Left lobe of liver (tissue), 2 donors: ENCODE data around the gene USP2. TPM values are rescaled to one million over a fixed set of nuclear protein-coding genes. Genes with fewer than 3 reads are reported as not detected.
A peak's percentile ranks its signal among the peaks of the same experiment; 100 is the strongest.

Experiments used
- ATAC-seq: fragments of 200-7000 bp; cut with Tn5 transposase; one replicate; pipeline ENCODE4 v1.9.1; 2020; ENCODE audit warnings: mild to moderate bottlenecking, moderate library complexity
- DNase-seq: peaks from one replicate; pipeline ENCODE4 v3.0.0-alpha.2; 2020; ENCODE audit warnings: low spot score
- total RNA-seq: library from RNA; stranded (reverse); gene quantifications from one replicate; pipeline ENCODE4 v1.2.1, GENCODE V29; 2021
- donor health status: DM: no; HTN: no; CAD: no; lungs with moderate emphysema.
- donor health status: DM: no; HTN: yes; CAD: no.

Gene USP2
- total RNA-seq, 1 donor from 2014 or later = 10.9 TPM

- DNase-seq = no peak
- no peak for ATAC-seq
These were observed 3.4 kb downstream of the USP2 start for GRCh38 chr11:119377961-119378667.

DNA sequence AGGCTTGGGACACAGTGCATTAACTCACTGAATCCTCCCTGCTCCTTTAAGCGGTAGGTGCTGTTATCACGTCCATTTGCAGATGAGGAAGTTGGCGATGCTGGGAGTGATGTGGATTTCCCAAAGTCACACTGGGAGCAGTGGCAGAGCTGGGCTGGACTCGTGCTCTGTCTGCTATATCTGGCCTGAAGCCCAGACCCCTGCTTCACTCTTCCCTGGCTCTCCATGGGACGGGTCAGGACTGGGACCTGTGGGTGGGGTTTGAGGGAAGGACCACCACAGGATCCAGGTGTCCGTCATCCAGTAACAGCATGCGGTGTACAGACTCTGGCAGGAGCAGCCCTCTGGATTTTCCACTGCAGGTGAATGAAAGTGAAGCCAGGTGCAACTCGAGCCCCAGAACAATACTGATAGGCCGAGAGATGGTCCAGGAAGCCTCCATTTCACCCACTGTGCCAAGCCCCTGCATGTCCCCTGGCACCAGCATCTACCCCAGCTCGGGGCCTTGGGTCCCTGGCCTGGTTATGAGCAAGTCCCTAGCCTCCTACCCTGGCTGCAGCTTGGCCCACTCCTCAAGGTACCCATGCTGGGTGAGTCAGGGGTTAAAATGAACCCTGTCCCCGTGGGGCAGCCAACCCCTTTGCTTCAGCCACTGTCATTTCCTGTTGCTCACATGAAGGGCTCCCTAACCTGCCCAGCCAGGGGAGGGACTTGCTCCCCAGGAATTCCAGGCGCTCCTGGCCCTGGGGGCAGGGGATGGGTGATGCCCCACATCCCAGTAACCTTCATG is 4.2 kb downstream of the USP2 start:
- no peak for DNase-seq
- ATAC-seq = no peak

- DNase-seq = peak; percentile 77
These were observed 5.2 kb downstream of the USP2 start for GRCh38 chr11:119376197-119376847.

DNA sequence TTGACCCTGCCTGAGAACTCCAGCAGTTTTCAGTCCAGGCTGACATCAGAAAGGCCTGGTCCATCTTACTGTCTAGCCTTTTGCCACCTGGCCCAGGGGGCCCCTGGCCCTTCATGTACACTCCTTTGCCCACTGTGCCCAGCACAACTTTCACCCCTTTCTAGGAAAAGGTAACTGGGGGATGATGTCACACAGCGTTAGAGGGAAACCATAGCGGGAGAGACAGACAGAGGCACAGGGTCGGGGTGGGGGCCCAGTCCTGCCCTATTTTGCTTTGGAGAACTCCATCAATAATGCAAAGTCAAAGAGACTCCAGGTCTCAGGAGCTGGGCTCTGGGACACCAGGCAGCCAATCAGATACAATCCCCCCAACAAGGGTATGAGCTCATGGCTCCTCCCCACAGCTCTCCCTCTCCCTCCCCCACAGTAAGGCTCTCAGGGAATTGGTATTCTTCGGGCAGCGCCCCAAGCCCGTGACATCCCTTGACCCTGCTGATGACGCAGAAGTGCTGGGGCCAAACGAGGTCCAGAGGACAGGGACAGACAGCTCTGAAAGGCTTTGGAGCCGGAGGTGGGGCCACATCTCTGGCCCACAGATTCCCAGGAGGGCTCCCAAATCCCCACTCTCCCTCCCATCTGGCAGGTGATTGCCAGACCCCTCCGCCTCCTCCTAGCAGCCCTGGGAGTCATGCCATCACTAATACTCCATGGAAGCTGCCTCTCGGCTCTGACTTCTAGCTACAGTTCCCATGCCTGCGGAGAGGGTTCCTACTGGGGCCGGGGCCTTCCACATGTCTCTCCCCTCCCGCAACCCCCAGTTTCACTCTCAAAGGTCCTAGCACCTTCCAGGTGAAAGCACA is 5.9 kb downstream of the USP2 start:
- ATAC-seq (peak; percentile 41), DNase-seq (peak; percentile 75)

More at GRCh38 chr11:119376197-119376847, 5.2 kb downstream of the USP2 start:
- ATAC-seq = peak; percentile 68

DNA sequence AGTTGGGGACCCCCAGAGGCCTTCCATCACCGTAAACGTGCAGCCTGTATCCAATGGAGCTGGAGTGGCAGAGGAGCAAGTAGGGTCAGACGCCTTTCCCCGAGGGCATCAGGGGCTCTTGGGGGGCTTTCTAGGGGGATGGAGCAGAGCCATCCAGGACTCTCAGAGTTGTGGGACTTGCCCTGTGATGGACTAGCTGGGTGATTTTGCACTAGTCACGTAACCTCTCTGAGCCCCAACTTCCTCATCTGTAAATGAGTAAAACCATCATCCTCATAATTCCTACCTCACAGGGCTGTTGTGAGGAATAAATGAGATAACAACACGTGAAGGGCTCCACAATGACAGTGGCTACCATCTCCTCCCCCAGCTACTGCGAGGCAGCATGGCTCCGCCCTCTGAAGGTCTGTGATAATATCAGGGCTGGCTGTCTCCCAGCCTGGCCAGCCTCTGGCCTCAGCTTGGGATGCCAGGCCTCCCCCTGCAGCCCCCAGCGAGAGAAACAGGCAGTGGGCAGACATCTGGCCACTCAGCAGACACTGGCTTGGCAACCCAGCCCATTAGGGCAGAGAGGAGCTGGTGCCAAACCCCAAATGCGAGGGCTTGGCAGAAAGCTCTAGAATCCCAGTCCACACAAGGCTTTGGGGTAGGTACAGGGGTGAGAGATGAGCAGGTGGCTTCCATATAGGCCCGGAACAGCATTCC is 6.7 kb downstream of the USP2 start:
- no peak for ATAC-seq
- peak; percentile 46 for DNase-seq

DNA sequence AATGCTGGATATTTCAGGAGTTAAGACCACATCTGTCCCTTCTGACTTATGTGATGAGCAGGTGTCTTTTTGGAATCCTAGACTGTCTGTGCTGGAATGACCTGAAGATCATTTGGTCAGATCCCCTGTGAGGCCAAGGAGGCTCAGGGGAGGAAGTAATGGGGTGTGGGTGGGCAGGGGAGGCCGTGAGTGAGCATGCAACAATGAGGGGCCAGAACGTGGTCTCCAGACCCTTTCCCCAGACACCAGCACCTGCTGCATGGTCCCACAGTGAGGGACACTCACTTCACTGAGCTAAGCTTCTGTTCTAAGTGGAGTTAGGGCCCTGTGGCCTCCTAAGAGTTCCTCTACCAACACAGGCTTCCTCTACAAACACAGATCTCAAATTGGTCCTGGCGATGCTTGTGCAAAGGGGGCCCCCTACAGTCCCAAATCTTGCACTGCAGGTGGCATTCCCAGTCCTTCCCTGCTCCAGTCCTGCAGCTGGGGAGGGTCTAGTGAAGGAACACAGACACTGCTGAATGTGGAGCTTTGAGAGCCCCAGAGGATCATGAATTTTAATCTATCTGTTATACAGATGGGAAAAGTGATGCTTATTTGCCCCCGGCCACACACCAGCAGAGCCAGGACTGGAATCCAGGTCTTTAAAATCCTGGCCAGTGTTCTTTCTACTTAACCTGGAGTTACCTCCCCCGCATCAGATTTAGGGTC is 7.4 kb downstream of the USP2 start:
- DNase-seq (peak; percentile 76), ATAC-seq (peak; percentile 56)

GRCh38 chr11:119373059-119373920 is 8.2 kb downstream of the USP2 start:
- DNase-seq (peak; percentile 50), ATAC-seq (no peak)

GRCh38 chr11:119372260-119373058 is 9.0 kb downstream of the USP2 start:
- no peak for DNase-seq
- ATAC-seq = no peak

- ATAC-seq = no peak
- DNase-seq = no peak
These were observed 9.7 kb downstream of the USP2 start for GRCh38 chr11:119371778-119372182.

- ATAC-seq (no peak), DNase-seq (no peak)
These were observed 10.4 kb downstream of the USP2 start for GRCh38 chr11:119371067-119371601.

GRCh38 chr11:119370486-119371046 is 10.9 kb downstream of the USP2 start:
- ATAC-seq (peak; percentile 62), DNase-seq (peak; percentile 82)

- peak; percentile 77 for DNase-seq
- ATAC-seq = peak; percentile 18
These were observed 12.2 kb downstream of the USP2 start for GRCh38 chr11:119369132-119369925.

- ATAC-seq = peak; percentile 45
- peak; percentile 90 for DNase-seq
These were observed 13.1 kb downstream of the USP2 start for GRCh38 chr11:119368121-119369034.

DNA sequence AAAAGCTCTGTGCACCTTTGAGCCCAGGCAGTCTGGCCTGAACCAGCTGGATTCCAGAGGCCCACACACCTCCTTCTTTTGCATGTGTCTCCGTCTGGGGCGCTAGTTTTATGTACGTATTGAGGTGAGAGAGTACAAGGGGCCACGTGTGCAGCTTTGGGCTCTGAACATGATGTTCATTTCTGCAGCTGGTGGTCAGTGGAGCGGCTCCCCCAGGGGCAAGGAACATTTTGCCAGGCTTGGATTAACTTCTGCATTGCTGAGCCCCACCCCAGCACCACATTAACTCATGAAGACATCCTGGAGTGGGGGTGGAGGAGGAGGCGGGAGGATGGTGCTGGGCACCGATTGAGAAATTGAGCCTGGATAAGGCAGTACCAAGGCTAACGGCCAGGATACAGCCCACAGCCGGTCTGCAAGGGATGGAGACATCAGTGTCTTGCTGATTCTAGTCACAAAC is 13.8 kb downstream of the USP2 start:
- no peak for DNase-seq
- no peak for ATAC-seq
